Measurements from ENCODE around the gene BCL2L12.
"Not testable (repeated sequence)": the region's sequence is repeated elsewhere in the genome, so short reads cannot be mapped to it uniquely, and the experiment has no call there.

The BCL2L12 gene

GRCh38 chr19:49665351-49666119, at the start of gene BCL2L12, which contains the start of gene IRF3:
BCL2L12 (plus strand) TSS chr19:49665933; CDS start chr19:49666693, 760 bp downstream.
IRF3 (minus strand) TSS chr19:49665857; CDS start chr19:49664838, 1,019 bp downstream.
- DNase-seq (ENCODE audit: low read depth in 2 of 2, low spot score in 1 of 2) = peak; percentile 97 to 99

GRCh38 chr19:49616532-49616931, 49.2 kb upstream of the BCL2L12 start:
- no peak for DNase-seq (ENCODE audit: low read depth in 2 of 2, low spot score in 1 of 2)

GRCh38 chr19:49616945-49617344, 48.8 kb upstream of the BCL2L12 start:
- no peak for DNase-seq (ENCODE audit: low read depth in 2 of 2, low spot score in 1 of 2)

GRCh38 chr19:49617860-49618259, 47.9 kb upstream of the BCL2L12 start:
- not testable (repeated sequence) for DNase-seq (ENCODE audit: low read depth in 2 of 2, low spot score in 1 of 2)

GRCh38 chr19:49624967-49625910, 40.5 kb upstream of the BCL2L12 start:
- no peak for DNase-seq (ENCODE audit: low read depth in 2 of 2, low spot score in 1 of 2)

- DNase-seq (ENCODE audit: low read depth in 2 of 2, low spot score in 1 of 2) = no peak
Observed at GRCh38 chr19:49626226-49626625, 39.5 kb upstream of the BCL2L12 start.

- DNase-seq (ENCODE audit: low read depth in 2 of 2, low spot score in 1 of 2) = no peak
Observed at GRCh38 chr19:49629659-49630058, 36.1 kb upstream of the BCL2L12 start.

GRCh38 chr19:49631014-49631588, 34.6 kb upstream of the BCL2L12 start:
- DNase-seq (ENCODE audit: low read depth in 2 of 2, low spot score in 1 of 2) = no peak

- no peak for DNase-seq (ENCODE audit: low read depth in 2 of 2, low spot score in 1 of 2)
Observed at GRCh38 chr19:49631610-49632192, 34.0 kb upstream of the BCL2L12 start.

GRCh38 chr19:49632576-49632975, 33.2 kb upstream of the BCL2L12 start:
- no peak for DNase-seq (ENCODE audit: low read depth in 2 of 2, low spot score in 1 of 2)

- DNase-seq (ENCODE audit: low read depth in 2 of 2, low spot score in 1 of 2) = not testable (repeated sequence)
Observed at GRCh38 chr19:49633273-49633672, 32.5 kb upstream of the BCL2L12 start.

- no peak for DNase-seq (ENCODE audit: low read depth in 2 of 2, low spot score in 1 of 2)
Observed at GRCh38 chr19:49635530-49636232, 30.1 kb upstream of the BCL2L12 start.

- DNase-seq (ENCODE audit: low read depth in 2 of 2, low spot score in 1 of 2) = no peak
Observed at GRCh38 chr19:49636233-49636932, 29.4 kb upstream of the BCL2L12 start.

- no peak for DNase-seq (ENCODE audit: low read depth in 2 of 2, low spot score in 1 of 2)
Observed at GRCh38 chr19:49637821-49638738, 27.7 kb upstream of the BCL2L12 start.

GRCh38 chr19:49639401-49640112, 26.2 kb upstream of the BCL2L12 start:
- DNase-seq (ENCODE audit: low read depth in 2 of 2, low spot score in 1 of 2) = no peak

- peak; percentile 100 for DNase-seq (ENCODE audit: low read depth in 2 of 2, low spot score in 1 of 2)
Observed at GRCh38 chr19:49640113-49640898, 25.4 kb upstream of the BCL2L12 start, which contains the start of gene RRAS. RRAS (minus strand) TSS chr19:49640143; CDS start chr19:49640098, 45 bp downstream.
